ENCODE measurements around the gene ADAMTS2.

DNA sequence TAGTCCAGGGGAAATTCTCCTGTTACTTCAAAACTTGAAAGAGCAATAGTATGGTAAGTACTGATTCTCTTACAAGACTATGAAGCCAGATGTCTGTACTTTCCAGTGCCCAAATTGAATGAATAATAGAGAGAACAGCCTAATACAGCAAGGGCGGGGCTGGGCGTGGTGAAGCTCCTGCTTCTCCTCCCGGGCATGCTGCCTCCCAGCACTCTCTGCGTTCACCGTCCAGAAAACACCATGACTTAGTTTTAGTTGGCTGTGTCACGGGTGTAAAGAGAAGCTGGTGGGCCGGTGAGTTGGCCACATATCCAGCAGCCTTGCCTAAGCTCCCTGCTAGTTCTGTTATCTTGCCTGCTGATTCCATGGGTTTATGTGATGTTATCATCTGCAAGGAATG, 40.7 kb upstream of the ADAMTS2 start:
- TF ChIP-seq NFIC (IDR thresholded peaks at IDR 0.05) (no peak), TAF1 (IDR thresholded peaks at IDR 0.05; ENCODE audit: low read depth) (no peak), TCF12 (IDR thresholded peaks at IDR 0.05; ENCODE audit: low read depth) (no peak), EP300 (IDR thresholded peaks at IDR 0.05; ENCODE audit: borderline replicate concordance) (no peak), YY1 (IDR thresholded peaks at IDR 0.05; ENCODE audit: low read depth) (no peak), MAX (IDR thresholded peaks at IDR 0.05) (no peak), EGR1 (IDR thresholded peaks at IDR 0.05) (no peak), CEBPB (IDR thresholded peaks at IDR 0.05) (no peak), TEAD4 (IDR thresholded peaks at IDR 0.05) (no peak), REST (IDR thresholded peaks at IDR 0.05; ENCODE audit: low read depth) (no peak), RAD21 (IDR thresholded peaks at IDR 0.05; ENCODE audit: low read depth) (no peak)
